ENCODE measurements around the gene USP15.
A peak's percentile ranks its signal among the peaks of the same experiment; 100 is the strongest.

USP15 gene

DNA sequence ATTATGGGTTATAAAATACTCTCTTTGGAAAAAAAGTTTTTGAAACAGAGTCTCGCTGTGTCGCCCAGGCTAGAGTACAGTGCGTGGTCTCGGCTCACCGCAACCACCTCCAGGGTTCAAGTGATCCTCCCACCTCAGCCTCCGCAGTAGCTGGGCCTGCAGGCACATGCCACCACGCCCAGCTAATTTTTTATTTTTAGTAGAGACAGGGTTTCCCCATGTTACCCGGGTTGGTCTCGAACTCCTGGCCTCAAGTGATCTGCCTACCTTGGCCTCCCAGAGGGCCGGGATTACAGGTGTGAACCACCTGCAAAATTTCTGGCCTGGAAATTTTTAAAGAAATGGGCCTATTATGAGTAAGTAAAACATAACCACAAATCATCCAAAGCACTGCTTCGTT, 3.8 kb downstream of the USP15 start:
- no peaks in the 10 kb centered on the region for H3K27me3 Mint-ChIP-seq
- no peak for ATAC-seq
- H3K4me1 Mint-ChIP-seq = peaks cover 66% of the 10 kb centered on the region
- peak overlapping the region; percentile 100 for H3K4me3 Mint-ChIP-seq
- no peak for DNase-seq
- H3K36me3 Mint-ChIP-seq (ENCODE audit: low read depth) = peaks cover 24% of the 10 kb centered on the region
- no peaks in the 10 kb centered on the region for H3K9me3 Mint-ChIP-seq
- peak overlapping the region; percentile 84 for H3K27ac Mint-ChIP-seq

DNA sequence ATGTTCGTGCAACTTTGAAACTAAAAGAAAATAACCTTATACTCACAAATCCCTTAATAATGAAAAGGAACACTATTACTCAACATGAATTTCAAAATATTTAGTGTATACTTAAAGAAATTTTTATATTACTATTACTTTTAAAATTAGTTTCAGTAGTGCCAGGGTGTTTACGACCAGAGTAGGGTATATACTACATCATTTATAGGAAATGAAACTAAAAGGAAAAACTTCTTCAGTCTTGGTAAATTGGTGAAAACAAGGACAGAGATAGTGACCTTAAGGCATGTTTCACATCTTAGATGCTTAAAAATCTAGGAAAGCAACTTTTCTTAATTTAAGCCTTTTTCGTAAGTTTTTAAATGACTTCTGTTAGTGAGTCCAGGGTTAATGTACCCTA, 4.5 kb downstream of the USP15 start:
- DNase-seq = no peak
- Mint-ChIP-seq H3K9me3 (no peaks in the 10 kb centered on the region), H3K27ac (peak overlapping the region; percentile 84), H3K4me1 (peaks cover 68% of the 10 kb centered on the region), H3K36me3 (ENCODE audit: low read depth) (peaks cover 26% of the 10 kb centered on the region), H3K4me3 (peak overlapping the region; percentile 100), H3K27me3 (no peaks in the 10 kb centered on the region)
- ATAC-seq = no peak

DNA sequence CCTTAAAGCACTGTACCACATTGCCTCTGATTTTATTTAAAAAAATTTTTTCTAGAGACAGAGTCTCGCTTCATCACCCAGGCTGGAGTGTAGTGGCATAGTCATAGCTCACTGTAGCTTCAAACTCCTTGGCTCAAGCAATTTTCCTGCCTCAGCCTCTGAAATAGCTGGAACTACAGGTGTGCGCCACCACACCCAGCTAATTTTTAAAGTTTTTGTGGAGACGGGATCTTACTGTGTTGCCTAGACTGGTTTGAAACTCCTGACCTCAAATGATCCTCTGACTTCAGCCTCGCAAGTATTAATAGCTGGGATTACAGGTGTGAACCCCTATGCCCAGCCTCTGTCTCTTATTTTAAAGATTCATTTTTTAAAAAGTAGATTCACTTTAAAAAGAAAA, 5.3 kb downstream of the USP15 start:
- peaks cover 77% of the 10 kb centered on the region for H3K4me1 Mint-ChIP-seq
- no peaks in the 10 kb centered on the region for H3K9me3 Mint-ChIP-seq
- no peak overlapping the region for H3K4me3 Mint-ChIP-seq
- H3K27me3 Mint-ChIP-seq = no peaks in the 10 kb centered on the region
- H3K27ac Mint-ChIP-seq = peak overlapping the region; percentile 84
- H3K36me3 Mint-ChIP-seq (ENCODE audit: low read depth) = peaks cover 24% of the 10 kb centered on the region
- DNase-seq = no peak
- no peak for ATAC-seq

DNA sequence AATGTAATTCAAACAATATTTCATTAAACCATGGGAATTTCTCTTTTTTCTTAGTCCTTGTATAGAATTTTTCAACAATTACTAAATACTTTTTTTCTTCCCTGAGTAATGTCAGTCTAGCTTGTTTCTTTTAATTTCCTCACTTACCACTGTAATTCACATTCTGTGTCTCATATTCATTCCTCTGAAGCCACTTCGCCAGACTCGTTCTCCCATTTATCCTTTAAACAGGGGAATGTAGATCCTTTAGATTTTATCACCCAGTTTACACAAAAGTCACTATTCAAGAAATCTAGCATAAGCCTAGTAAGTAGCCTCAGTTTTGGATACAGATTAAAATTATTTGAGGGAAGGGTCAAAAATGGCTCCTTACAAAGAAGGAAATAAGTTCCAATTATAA, 6.8 kb downstream of the USP15 start:
- no peaks in the 10 kb centered on the region for H3K9me3 Mint-ChIP-seq
- H3K27me3 Mint-ChIP-seq = no peaks in the 10 kb centered on the region
- DNase-seq (no peak), ATAC-seq (no peak)
- peak overlapping the region; percentile 2 for H3K27ac Mint-ChIP-seq
- H3K4me3 Mint-ChIP-seq = no peak overlapping the region
- H3K4me1 Mint-ChIP-seq = peaks cover 86% of the 10 kb centered on the region
- peaks cover 25% of the 10 kb centered on the region for H3K36me3 Mint-ChIP-seq (ENCODE audit: low read depth)

DNA sequence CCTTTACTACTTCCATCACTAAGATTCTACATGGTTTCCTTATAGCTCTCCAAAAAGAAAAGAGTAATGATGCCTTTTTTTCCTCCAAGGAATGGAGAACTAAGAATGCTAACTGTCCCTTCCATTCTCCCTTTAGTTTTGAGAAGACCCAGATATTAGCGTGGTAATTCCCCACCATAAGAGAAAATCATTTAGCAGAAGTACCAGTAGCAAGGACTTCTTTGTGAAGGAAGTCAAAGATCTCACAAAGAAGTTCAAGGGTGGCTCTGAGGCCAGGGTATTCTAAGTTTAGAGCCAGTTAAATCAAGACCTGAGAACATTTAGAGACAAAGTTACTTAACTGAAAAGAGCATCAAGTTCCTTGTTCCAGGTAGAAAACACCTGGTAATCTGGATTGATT, 7.3 kb downstream of the USP15 start:
- peak overlapping the region; percentile 46 for H3K27ac Mint-ChIP-seq
- DNase-seq (no peak), ATAC-seq (no peak)
- H3K27me3 Mint-ChIP-seq = no peaks in the 10 kb centered on the region
- peaks cover 25% of the 10 kb centered on the region for H3K36me3 Mint-ChIP-seq (ENCODE audit: low read depth)
- H3K9me3 Mint-ChIP-seq = no peaks in the 10 kb centered on the region
- peaks cover 86% of the 10 kb centered on the region for H3K4me1 Mint-ChIP-seq
- H3K4me3 Mint-ChIP-seq = no peak overlapping the region

DNA sequence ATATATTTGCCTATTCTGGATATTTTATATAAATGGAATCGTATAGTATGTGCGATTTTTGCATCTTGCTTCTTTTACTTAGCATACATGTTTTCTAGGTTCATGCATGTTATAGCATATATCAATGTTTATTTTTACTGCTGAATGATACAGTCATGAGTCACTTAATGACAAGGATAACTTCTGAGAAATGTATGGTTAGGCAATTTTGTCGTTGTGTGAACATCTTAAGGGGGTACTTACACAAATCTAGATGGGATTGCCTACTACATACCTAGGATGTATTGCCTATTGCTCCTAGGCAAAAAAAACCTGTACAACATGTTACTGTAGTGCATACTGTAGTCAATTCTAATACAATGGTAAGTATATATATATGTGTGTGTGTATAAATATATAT, 8.8 kb downstream of the USP15 start:
- Mint-ChIP-seq H3K4me1 (peaks cover 86% of the 10 kb centered on the region), H3K9me3 (no peaks in the 10 kb centered on the region), H3K36me3 (ENCODE audit: low read depth) (peaks cover 17% of the 10 kb centered on the region), H3K27me3 (no peaks in the 10 kb centered on the region), H3K27ac (peak overlapping the region; percentile 7), H3K4me3 (no peak overlapping the region)
- ATAC-seq (peak; percentile 67), DNase-seq (no peak)

DNA sequence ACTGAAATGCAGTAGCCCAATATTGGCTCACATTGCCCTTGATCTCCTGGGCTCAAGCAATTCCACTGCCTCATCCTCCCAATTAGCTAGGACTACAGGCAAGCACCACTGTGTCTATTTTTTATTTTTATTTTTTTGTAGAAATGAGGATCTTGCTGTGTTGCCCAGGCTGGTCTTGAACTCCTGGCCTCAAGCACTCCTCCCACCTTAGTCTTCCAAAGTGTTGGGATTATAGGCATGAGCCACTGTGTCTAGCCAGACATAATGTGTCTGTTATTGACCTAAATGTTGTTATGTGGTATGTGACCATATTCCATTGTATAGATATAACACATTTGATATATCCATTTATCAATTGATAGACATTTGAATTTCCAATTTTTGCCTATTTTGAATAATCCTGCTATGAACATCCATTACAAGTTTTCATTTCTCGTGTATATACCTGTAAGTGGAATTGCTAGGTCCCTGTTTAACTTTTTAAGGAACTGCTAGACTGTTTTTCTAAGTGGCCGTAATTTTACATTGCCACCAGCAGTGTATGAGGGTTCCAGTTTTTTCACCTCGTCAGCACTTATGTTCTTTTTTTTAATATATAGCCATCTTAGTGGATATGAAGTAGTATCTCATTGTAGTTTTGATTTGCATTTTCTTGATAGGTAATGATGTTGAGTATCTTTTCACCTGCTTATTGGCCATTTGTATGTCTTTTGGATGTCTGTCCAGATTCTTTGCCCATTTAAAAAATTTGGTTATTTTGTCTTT, 9.4 kb downstream of the USP15 start:
- Mint-ChIP-seq H3K4me1 (peaks cover 86% of the 10 kb centered on the region), H3K4me3 (no peak overlapping the region), H3K27ac (peak overlapping the region; percentile 44), H3K27me3 (no peaks in the 10 kb centered on the region), H3K36me3 (ENCODE audit: low read depth) (peaks cover 11% of the 10 kb centered on the region), H3K9me3 (no peaks in the 10 kb centered on the region)
- DNase-seq (no peak), ATAC-seq (no peak)

DNA sequence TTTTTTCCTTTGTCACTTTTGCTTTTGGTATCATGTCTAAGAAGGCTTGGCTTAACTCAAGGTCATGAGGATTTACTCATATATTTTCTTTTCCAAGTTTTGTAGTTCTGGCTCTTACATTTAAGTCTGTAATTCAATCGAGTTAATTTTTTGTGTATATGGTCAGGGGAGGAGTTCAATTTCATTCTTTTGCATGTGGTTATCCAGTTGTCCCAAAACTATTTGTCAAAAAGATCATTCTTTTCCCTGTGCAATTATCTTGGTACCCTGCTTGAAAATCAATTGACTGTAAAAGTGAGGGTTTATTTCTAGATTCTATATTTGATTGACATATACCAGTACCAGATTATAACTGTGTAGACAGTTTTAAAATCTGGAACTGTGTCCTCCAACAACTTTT, 10.2 kb downstream of the USP15 start:
- Mint-ChIP-seq H3K4me3 (no peak overlapping the region), H3K9me3 (no peaks in the 10 kb centered on the region), H3K27ac (peak overlapping the region; percentile 44), H3K36me3 (ENCODE audit: low read depth) (peaks cover 14% of the 10 kb centered on the region), H3K4me1 (peaks cover 86% of the 10 kb centered on the region), H3K27me3 (no peaks in the 10 kb centered on the region)
- ATAC-seq = no peak
- no peak for DNase-seq

DNA sequence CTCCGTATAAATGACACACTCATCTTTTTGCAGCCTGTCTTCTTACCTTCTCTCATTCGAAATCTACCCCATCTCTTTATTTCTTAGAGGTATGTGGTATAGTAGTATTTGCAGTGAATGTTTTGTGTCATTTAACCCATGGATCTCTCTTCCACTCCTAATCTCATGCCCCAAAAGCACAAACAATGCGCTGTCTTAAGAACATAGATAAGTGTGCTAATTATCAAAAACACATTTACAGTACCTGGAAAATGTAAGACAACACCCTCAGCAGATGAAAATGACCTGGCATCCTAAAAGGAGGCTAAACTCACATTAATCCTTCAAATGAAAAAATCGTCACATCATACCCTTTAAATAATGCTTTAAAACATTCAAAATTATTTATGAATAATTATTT, 10.7 kb downstream of the USP15 start:
- Mint-ChIP-seq H3K4me1 (peaks cover 86% of the 10 kb centered on the region), H3K9me3 (no peaks in the 10 kb centered on the region), H3K27me3 (no peaks in the 10 kb centered on the region), H3K27ac (peak overlapping the region; percentile 5), H3K4me3 (no peak overlapping the region), H3K36me3 (ENCODE audit: low read depth) (peaks cover 17% of the 10 kb centered on the region)
- ATAC-seq (no peak), DNase-seq (no peak)

DNA sequence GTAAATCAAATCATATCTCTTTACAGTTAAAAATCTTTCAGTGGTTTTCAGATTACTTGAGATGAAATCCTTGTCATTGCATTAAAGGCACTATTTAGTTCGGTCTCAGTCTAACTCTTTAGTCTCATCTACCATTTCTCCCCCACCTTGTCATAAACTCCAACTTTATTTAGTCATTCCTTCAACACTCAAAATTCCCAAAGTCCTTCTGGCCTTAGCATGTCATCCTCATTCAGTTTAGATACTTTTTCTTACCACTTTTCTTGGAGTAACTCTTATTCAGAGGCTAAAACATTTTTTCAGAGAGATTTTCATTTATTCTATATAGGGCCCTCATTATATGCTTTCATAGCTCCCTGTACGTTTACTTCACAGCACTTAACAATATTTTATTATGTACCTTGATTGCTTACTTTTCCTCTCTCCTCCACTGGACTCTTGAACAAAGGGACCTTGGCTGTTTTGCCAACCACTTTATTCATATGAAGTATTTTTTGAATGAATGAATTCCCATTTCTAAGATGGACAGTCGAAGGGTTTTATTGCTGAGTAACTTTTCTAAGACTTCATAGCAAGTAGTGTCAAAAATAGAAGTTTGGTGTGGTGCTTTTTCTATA, 12.8 kb downstream of the USP15 start:
- H3K27me3 Mint-ChIP-seq = no peaks in the 10 kb centered on the region
- no peak overlapping the region for H3K4me3 Mint-ChIP-seq
- DNase-seq (no peak), ATAC-seq (no peak)
- H3K4me1 Mint-ChIP-seq = peaks cover 85% of the 10 kb centered on the region
- H3K9me3 Mint-ChIP-seq = no peaks in the 10 kb centered on the region
- no peak overlapping the region for H3K27ac Mint-ChIP-seq
- H3K36me3 Mint-ChIP-seq (ENCODE audit: low read depth) = peaks cover 19% of the 10 kb centered on the region

DNA sequence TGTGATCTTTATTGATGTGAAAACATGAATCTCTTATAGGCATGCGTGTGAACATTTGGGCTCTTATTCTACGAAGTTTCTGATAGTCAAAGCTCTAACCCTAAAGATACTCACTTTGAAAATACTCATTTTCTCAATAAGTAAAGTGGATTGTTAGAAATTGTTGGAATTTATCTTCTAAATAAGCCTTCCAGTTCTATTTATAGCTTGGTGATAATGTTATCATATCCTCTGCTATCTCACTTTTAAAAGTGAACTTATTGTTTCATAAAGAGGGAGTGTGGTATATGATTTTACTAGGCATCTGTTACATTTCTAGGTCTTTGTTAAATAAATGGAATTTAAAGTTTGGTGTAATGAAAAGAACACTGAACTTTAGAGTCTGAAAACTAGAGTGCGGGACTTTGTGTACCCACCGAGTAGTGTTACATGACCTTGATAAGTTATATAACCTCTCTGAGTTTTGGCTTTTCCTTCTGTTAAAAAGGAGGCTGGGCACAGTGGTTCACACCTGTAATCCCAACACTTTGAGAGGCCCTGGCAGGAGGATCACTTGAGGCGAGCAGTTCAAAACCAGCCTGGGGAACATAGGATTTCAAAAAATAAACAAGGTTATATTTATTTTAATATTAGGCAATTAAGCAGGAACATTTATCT, 13.6 kb downstream of the USP15 start:
- Mint-ChIP-seq H3K4me1 (peaks cover 83% of the 10 kb centered on the region), H3K36me3 (ENCODE audit: low read depth) (peaks cover 19% of the 10 kb centered on the region), H3K9me3 (peaks cover under 1% of the 10 kb centered on the region), H3K27ac (no peak overlapping the region), H3K27me3 (no peaks in the 10 kb centered on the region), H3K4me3 (no peak overlapping the region)
- DNase-seq (no peak), ATAC-seq (no peak)

DNA sequence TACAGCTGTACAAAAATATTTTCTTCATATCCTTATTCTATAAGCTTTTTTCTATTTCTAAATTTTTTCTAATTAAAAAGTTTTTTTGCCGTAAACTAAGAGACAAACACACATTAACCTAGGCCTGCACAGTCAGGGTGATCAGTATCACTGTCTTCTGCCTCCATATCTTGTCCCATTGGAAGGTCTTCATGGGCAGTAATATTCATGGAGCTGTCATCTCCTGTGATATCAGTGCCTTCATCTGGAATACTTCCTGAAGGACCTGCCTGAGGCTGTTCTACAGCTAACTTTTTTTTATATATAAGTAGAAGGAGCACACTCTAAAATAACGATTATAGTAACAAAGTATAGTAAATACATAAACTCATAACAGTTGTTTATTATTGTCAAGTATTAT, 17.8 kb downstream of the USP15 start:
- Mint-ChIP-seq H3K27ac (no peak overlapping the region), H3K4me1 (peaks cover 87% of the 10 kb centered on the region), H3K9me3 (peaks cover 10% of the 10 kb centered on the region), H3K36me3 (ENCODE audit: low read depth) (peaks cover 25% of the 10 kb centered on the region), H3K27me3 (no peaks in the 10 kb centered on the region), H3K4me3 (no peak overlapping the region)
- DNase-seq = no peak
- no peak for ATAC-seq

DNA sequence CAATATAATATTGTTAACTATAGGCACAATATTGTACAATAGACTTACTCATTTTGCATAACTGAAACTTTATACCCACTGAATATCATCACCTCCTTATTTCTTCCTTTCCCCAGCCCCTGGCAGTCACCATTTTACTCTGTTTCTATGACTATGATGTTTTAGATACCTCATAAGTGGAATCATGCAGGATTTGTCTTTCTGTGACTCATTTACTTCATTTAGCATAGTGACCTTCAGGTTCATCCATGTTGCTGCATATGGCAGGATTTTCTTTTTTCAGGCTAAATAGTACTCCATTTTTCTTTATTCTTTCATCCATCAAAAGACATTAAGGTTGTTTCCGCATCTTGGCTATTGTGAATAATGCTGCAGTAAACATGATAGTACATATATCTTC, 18.9 kb downstream of the USP15 start:
- Mint-ChIP-seq H3K27me3 (no peaks in the 10 kb centered on the region), H3K9me3 (peaks cover 10% of the 10 kb centered on the region), H3K36me3 (ENCODE audit: low read depth) (peaks cover 25% of the 10 kb centered on the region), H3K27ac (peak overlapping the region; percentile 25), H3K4me3 (no peak overlapping the region), H3K4me1 (peaks cover 85% of the 10 kb centered on the region)
- ATAC-seq (peak; percentile 80), DNase-seq (no peak)

DNA sequence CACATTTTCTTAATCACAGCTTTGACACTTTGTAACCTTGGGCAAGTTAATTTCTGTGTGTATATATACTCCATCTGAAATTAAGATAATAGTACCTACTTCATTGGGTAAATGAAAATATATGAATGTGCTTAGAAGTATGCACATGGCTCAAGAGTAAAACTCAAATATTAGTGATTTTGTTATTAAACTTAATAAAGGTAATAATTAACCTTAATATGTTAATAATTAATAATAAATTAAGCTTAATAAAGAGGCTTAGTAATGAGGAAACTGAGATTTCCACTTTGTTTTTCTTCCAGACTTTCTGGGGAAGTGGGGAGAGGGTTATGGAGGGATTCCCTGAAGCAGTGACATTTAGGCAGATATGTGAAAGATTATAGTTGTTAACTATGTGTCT, 19.8 kb downstream of the USP15 start:
- peak overlapping the region; percentile 50 for H3K27ac Mint-ChIP-seq

More for the DNA sequence above, 19.8 kb downstream of the USP15 start:
- Mint-ChIP-seq H3K27me3 (no peaks in the 10 kb centered on the region), H3K36me3 (ENCODE audit: low read depth) (peaks cover 24% of the 10 kb centered on the region), H3K9me3 (peaks cover 10% of the 10 kb centered on the region), H3K4me3 (no peak overlapping the region), H3K4me1 (peaks cover 84% of the 10 kb centered on the region)
- ATAC-seq (no peak), DNase-seq (no peak)
